ENCODE data around the gene KCTD16.

Gene KCTD16

DNA sequence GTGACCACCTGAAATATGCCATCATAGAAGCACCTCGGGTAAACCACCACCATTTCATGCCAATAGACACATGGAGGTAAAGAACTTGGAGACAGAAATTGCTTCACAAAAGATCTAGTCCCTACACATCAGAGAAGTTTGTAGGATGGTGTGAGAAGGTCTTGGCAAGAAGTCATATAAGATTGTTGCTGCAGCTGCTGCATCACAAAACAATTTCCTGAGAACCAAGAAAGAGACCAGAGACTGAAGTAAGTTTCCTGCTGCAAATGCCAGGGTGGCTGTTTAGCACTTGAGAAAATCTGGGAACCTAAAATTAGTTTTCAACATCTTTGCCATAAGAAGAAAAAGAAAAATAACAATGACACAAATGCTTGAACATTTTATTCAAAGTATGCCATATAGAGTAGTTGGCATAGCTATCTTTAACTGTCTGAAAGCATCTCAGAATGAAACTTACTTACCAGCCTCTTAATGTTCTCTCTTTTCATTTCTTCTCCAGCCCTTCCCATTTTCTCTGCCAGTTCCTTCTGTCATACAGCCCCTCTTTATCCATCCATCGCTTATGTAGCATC is 114.3 kb downstream of the KCTD16 start:
- DNase-seq (ENCODE audit: low read depth): no peak

DNA sequence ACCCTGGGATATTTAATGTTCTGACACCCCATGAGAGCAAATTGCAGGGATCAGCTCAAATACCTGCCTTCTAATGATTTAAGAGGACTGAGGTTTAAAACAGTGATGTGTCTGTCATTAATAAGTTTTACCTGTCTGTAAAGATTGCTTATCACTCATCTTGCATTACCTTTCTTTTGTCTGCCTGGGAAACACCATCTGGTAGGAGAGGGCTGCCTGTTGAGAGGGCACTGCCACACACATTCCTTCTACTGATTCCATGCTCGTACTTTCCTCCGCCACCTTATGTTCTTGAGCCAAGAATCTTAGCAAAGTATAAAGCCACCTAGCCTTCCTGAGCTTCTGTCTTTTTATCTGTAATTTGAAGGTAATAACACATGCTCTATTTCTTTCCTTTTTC is 118.6 kb downstream of the KCTD16 start:
- DNase-seq (ENCODE audit: low read depth): no peak

DNA sequence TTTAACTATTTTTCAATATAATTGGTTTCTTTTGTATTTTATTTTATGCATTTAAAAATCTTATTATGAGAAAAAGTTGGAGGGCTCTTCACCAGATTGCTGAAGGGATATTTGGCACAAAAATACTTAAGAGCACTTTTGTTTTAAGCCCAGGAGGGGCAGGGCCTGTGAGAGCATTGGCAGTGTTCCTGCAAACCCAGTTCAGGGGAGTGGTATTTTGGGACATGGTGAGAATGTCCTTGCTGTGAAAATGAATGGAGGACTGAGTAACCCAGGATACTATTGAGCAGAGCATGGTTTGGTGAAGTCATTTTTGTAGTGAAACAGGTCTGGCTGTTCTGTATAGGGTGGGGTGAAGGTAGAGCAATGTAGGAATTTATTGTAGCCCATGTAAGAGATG is 121.4 kb downstream of the KCTD16 start:
- no peak for DNase-seq (ENCODE audit: low read depth)

DNA sequence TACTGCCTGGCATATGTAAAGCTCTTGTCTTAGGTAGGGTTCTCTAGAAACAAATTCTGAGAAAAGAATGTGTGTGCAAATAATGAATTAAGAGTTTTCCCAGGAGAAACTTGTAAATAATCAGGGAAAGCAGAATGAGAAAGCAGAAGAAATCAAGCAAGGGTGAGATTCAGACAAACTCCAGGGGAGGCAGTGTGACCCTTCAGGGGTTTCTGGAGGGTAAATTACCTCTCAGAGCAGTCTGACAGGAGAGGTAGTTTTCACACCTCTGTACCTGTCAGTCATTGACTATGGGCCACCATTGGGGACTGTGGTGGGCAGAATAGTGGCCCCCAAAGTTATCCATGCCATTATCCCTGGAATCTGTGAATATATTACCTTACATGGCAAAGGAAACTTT is 124.6 kb downstream of the KCTD16 start:
- no peak for DNase-seq (ENCODE audit: low read depth)

DNA sequence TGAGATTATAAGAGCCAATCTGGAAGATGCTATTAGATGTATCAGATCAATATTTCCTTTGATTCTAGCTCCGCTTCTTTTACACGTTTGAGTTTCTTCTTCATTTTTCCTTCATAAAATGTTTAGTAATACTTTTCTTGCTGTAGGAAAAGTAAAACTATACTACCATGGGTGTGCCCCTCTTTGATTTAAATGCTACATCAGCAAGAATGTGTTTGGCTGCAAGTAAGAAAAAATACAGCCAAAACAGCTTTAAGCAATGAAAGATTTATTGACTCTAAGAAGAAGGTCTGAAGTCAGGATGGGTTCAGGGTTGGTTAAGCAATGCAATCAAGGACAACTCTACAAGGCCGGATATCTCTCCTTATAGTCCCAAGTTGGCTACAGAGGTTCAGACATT is 126.4 kb downstream of the KCTD16 start:
- no peak for DNase-seq (ENCODE audit: low read depth)

DNA sequence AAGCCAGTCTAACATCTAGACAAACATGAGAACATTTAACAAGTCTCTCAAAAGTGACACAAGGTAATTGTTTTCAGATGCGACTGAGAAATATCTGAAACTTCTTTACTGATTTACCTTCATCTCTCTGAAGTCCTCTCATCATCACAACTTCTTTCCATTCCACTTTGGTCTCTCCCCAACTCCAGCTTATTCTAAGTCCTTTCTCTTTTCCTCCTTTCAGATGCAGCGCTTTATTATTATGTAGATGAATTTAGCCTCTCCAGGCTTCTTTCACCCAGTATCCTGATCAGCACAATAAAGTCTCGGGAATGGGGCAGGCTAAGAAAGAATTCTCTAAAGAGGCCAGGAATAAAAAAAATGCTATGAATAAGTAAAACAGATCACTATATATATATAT is 128.0 kb downstream of the KCTD16 start:
- no peak for DNase-seq (ENCODE audit: low read depth)

DNA sequence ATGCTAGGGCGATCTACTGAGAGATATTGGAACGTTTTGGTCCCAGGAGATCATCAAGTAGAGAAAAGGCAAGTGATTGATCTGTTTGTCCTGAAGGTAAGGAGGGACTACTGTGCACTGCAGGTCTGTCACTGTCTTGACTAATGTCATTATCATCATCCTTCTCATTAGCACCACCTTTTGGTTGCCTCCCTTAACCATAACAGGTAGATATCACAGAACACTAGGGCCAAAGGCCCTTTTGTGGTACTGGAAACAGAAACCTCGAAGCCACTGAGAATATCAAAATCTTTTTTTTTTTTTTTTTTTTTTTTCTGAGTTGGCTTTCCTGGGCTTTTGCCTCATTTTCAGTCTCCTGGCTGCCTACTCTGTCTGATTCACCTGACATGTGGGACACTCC is 134.0 kb downstream of the KCTD16 start:
- no peak for DNase-seq (ENCODE audit: low read depth)

DNA sequence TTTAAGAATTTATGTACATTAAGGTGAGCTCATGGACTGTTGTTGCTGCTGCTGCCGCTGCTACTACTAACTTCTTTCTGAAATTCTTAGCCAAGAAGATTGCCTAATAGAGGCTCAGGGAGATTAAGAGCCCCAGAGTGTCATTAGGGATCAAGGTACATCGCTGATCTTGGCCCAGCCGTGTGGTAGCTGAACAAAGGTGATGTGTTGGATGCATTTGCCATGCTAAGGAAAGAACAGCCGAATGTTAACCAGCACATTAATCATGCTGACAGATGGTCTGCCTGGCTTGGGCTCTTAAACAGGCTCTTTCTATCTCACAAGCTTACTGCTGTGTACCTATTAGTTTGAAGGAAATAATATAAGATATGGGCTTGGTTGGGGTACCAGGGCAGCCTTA is 137.1 kb downstream of the KCTD16 start:
- DNase-seq (ENCODE audit: low read depth): no peak

DNA sequence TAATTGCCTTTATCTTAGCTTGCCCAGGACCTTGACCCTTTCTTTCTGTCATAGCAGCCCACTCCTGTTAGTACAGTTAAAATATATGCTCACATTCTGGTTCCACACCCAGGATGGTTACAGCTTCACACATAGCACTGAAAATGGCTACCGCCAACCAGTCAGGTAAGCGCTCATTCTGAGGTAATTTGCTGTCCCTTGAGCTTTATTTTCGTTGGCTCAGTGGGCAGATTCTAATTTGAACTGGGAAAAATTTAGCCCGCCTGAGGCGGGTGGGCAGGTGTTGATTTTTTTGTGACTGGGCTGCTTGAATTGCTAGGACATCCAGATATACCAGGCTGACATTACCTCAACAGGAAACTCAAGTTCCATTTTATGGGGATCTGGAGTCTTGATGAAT is 137.5 kb downstream of the KCTD16 start:
- no peak for DNase-seq (ENCODE audit: low read depth)

DNA sequence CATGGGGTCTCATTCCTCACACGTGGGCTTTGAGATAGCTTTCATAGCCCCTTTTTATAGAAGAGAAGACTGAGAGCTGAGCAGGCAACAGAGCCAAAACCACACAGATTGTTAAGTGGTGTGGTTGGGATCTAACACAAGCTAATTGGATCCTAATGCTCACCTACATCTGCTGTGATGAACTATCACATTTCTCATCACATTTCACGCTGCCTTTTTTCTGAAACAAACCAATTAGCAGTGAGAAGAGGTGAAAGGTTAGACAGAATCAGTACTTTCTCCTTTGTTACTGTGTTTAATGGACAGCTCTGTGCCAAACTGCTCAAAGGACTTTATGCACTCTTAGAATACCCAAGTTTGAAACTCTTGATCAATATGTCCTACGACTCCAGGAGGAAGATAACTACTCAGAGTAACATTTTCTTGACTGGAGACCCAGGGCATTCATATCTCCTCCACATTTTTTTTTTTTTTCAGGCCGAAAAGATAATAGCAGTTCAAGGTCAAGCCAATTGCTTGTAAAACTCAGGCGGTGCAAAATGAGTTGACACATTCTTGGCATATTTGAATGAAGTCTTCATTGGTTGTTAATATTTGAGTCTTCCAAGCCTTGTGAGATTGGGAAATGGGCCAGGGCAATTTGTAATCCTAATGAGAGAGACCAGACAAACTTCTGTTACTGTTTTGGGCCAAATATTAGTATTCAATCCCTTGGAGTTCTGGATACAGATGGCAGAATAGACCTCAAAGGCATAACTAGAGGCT is 138.4 kb downstream of the KCTD16 start:
- no peak for DNase-seq (ENCODE audit: low read depth)

DNA sequence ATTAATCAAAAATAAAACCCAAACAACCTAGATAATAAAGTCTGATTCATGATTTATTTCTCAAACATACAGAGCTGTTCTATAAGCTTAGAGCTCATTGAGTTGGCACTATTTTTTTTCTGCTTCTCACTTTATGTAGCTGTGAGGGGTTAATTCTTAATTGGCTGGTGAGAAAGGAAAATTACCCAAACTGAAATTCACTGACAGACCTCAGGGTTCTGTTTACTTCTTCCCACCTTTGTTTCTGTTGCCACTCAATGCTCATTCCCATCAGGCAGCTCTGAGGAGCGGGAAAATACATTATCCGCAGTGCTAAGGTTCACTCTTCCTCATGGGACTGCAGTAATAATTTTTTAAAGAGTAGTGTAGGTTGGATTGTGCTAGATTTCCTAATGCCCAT is 139.9 kb downstream of the KCTD16 start:
- no peak for DNase-seq (ENCODE audit: low read depth)

DNA sequence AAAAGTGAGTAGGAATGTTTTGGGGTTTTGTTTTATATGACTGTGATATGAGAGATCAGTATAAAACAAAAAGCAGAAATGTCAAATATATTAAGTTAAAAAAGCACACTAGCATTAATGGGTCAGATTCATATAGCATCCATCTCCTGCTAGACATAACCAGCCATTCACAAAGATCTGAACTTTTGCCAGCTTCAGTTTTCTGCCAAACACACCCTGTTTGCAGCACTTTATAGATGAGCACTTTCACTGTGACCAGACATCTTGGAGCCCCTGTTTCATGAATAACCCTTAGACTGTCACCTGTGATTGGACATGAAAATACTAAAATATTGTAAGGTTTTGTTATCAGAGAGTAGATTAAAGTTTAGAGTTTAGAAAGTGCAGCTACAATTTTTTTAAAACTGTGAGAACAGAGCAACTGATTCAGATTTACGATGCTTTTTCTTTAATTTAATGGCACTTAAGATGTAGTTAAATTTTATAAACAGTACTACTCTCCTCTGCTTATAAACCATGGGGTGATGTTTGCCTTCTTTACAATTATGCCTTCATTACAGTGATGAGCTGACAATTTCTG is 142.6 kb downstream of the KCTD16 start:
- no peak for DNase-seq (ENCODE audit: low read depth)

DNA sequence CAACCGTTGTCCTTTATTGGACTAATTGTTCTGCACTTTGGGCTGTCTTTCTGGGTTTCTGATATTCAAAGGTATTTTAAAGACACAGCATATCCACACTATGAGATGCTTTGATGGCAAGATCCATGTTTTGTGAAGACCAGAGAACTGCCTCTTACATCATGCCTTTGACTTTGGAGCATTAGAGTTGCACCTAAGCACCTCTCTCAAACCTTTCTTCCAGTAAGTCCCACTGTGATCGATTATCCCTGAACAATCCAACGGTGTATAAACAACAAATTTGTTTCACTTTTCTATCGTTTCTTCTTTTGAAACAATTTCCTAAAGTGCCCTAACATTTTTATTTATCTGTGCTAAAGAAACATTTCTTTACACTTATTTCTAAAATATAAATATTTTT is 144.4 kb downstream of the KCTD16 start:
- no peak for DNase-seq (ENCODE audit: low read depth)

DNA sequence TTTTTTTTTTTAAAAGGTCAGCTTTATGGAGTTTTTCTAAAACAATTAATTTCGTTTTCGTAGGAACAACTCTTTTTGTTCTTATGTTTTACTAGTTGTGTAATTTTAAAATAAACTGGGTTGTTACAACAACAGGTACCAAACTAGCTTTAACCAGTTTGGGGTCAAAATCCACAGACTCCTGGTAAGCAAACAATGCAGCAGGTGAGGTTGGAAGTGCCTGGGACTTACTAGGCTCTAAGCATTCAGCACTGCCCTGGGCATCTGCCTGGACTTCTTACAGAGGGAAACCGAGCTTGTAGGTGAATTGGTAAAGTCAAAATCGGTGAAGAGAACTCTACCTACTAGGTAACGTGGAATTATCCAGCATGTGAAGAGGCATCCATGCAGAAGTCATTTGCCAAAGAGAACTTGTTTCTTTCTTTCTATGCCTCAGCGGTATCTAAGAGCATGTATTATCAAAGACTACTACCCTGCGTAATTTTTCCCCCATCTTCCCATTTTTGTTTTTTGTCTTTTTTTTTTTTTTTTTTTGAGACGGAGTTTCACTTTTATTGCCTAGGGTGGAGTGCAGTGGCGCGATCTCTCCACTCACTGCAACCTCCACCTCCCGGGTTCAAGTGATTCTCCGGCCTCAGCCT is 145.4 kb downstream of the KCTD16 start:
- DNase-seq (ENCODE audit: low read depth): no peak

DNA sequence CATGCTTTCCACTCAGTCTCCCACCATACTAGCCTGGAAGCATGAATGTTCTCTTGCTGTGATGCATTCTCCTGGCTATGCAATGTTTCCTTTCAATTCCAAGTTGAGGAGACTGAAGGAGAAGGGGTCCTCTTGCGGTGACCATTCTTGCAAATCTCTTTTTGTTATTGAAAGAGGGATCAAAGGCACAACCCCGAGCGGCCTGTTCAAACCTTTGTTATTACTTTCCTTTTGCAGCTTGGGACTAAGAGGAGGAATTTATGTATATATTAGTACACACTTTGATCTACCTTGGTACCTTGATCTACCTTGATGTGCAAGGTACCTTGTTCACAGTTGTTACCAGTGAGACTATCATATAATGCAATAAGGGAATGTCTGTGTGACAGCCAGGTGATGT is 147.3 kb downstream of the KCTD16 start:
- DNase-seq (ENCODE audit: low read depth): no peak

DNA sequence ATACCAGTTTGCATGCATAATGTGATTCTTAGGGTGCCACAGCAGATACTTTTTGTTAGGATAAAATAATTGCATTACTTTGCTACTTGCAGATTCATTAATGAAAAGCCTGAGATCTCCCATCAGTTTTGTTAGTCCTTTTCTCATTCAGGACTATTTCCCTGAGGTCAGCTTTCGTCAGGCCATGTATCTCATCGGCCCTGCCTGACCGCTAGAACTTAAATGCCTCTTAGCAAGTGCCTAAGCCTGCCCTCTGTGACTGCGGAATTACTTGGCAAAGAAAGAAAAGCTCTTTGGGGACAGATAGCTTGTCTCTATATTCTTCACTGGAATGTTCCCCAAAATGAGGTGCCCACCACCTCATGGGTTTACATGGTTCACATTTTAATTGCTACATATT is 147.8 kb downstream of the KCTD16 start:
- no peak for DNase-seq (ENCODE audit: low read depth)

DNA sequence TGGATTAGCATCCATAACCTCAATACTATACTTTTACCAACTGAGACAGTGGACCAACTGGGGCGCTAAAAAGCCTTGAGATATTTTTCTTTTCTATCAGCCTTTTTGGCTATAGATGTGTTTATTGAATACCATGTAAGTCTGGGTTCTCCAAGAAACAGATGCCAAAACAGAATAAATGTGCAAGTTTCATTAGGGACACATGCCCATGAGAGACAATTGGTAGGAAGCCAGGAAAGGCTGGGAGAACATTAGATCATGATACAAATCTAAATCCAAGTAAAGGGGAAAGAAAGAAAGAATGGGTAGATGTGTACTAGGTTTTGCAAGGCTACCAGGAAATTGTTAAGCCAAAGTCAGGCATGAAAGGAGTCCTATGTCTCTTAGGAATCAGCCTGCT is 152.5 kb downstream of the KCTD16 start:
- DNase-seq (ENCODE audit: low read depth): no peak

DNA sequence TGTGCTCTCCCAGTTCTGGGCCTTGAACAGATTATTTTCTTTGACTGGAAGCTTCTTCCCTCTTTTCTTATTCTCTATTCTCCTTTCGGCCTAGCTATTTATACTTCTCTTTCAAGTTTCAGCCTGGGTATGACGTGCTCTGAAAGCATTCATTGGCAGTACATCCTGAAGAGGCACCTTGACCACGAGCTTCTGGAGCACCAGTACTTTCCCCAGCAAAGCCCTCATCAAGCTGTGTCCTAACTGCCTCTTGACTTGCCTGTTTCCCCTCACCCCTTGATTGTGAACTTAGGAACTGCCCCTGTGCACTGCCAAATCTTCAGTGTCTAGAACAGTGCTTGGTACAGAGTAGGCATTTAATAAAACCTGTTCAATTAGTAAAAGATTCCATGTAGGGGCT is 154.9 kb downstream of the KCTD16 start:
- no peak for DNase-seq (ENCODE audit: low read depth)

DNA sequence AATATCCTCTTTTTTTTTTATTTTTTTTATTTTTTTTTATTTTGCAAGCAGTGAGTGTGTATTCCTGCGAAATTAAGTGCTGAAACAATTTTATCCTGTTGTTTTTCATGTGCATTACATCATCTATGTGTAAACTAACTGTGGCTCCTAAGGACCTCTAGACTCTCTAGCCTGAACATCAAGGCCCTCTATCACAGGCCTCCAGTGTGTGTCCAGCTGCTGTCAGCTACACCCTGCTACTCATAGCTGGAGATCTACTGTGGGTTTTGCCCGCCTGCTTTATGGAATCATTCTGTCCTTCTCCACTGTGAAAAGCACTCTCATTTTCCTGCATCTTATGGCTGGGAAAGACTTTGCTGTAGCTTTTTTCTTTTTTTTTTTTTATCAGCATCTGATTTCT is 157.8 kb downstream of the KCTD16 start:
- no peak for DNase-seq (ENCODE audit: low read depth)

DNA sequence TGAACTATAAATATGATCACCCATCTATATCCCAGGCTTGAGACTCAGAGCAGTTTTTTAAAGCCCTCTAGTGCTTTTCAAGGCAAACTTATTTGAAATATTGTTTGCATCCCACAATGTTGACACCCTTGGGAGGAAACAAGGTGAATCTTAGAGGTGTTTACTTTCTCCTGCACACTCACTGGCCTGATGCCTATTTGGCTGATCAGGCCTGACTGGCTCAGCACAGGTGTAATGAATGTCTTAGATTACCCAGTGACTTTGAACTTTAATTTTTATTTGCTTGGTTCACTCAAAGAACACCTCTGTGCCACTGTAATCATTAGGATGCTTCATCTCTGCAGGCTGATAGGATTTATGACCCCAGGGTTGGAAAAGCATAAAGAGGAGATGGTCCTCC is 158.3 kb downstream of the KCTD16 start:
- no peak for DNase-seq (ENCODE audit: low read depth)

DNA sequence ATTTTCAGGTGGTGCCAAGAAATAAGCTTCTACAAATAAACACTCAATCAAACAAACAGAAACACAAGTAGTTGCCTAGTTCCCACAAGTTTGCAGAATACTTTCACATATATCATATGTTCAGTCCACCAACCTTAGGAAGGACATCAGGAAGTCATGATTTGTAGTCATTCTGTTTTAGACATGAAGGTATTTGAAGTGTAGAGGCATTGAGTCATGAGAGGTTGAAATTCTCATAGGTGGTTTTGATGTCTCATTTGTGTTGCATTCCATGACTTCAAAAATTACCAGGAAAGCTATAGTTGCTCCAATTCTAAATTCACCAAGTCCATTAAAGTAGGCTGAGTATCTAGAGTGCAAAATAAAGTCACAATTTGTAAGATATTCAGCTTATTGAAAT is 159.0 kb downstream of the KCTD16 start:
- DNase-seq (ENCODE audit: low read depth): no peak

DNA sequence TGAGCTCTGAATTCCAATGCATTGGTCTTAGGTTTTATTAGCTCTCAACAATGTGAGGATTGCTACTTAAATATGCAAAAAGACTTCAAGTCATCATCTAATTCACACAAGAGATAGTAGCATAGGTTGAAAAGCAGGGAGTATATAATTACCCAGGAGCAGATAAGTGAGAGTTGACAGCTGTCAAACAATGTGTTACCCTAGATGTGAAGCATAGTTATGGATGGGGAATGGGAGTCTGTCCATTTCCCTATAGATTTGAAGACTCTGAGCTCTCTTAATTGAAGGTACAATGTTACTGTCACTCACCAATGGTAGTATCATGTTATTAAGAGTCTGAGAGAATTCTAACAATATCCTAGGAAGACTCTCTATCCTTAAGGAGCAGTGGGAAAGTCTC is 160.7 kb downstream of the KCTD16 start:
- DNase-seq (ENCODE audit: low read depth): no peak

DNA sequence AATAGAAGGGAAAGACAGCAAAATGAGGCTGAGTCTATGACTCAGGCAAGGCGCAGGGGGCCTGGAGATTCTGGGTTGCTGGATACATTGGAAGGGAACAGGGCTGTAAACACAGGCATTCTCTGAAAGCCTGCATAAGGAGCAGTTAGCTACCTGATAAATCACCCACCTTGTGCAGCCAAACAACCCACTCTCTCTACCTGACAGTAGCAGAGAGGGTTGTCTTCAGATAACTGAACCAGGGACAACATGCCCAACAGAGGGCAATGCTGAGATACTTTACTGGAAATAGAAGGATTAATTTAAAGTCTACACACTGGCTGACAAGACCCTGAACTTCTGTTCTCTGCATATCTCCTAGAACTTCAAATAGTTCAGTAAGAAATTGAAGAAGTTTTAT is 161.6 kb downstream of the KCTD16 start:
- no peak for DNase-seq (ENCODE audit: low read depth)

Measured in T follicular helper cell (primary cell).